GM12878 (cell line): ENCODE results near the gene LRFN2. TPM values are rescaled to one million over a fixed set of nuclear protein-coding genes. Genes with fewer than 3 reads are reported as not detected.

Experiments used
- ATAC-seq: fragments of 200-7000 bp; cut with Tn5 transposase; 3 replicates; pipeline ENCODE4 v1.9.1; 2020; ENCODE audit warnings: mild to moderate bottlenecking, moderate library complexity
- BruUV-seq: library from RNA; stranded (reverse); fragments of 400-500 nt; replicated peaks from 2 replicates; lab custom pipeline; 2021; lab: Mats Ljungman, UMichigan
- CTCF ChIA-PET: fragments of 300-600 bp; sonication (Branson Sonifier 250); formaldehyde crosslinking; extraction: SDS; loops from one replicate; lab custom pipeline; 2021; ENCODE audit warnings: inconsistent platforms; lab: Yijun Ruan, JAX
- POLR2A ChIA-PET: fragments of 350-600 bp; formaldehyde crosslinking; extraction: SDS; loops from one replicate; lab custom pipeline; 2021; ENCODE audit warnings: inconsistent platforms; lab: Charles Lee
- RAD21 ChIA-PET: fragments of 300-600 bp; sonication (Branson Sonifier 250); formaldehyde crosslinking; loops from one replicate; lab custom pipeline; 2023; ENCODE audit warnings: antibody characterized with exemption; ENCODE audit not compliant: unreplicated experiment; lab: Charles Lee
- SMC1A ChIA-PET: fragments of 300-600 bp; sonication (Branson Sonifier 250); formaldehyde crosslinking; loops from one replicate; lab custom pipeline; 2023; ENCODE audit not compliant: unreplicated experiment, uncharacterized antibody; lab: Charles Lee
- DNase-seq: peaks from one replicate; pipeline ENCODE4 v3.0.0-alpha.2; 2011; ENCODE audit warnings: low read depth, low spot score
- FAIRE-seq: peaks from 3 replicates; lab custom pipeline; 2011; peaks lifted over from hg19 to GRCh38; lab: Jason Lieb, UNC
- H2AFZ ChIP-seq: 2 replicates; pipeline ENCODE4 v1.6.0; 2011; ENCODE audit warnings: low read depth, low read length, control low read depth; ENCODE audit not compliant: control insufficient read depth
- H3K27ac ChIP-seq: 2 replicates; pipeline ENCODE4 v1.5.1; 2011; ENCODE audit warnings: control low read depth; ENCODE audit not compliant: control insufficient read depth, insufficient read depth
- H3K27me3 ChIP-seq, 2 experiments: replicated peaks in 1 of 2; 2 replicates each; pipeline versions ENCODE4 v1.6.0 to v1.6.1; 2011; ENCODE audit warnings: low read length in 1 of 2; ENCODE audit not compliant: control insufficient read depth in 2 of 2, insufficient read depth in 2 of 2
- H3K36me3 ChIP-seq, 2 experiments: 2 replicates each; pipeline ENCODE4 v1.5.1; 2011; ENCODE audit warnings: low read length in 1 of 2; ENCODE audit not compliant: control insufficient read depth in 2 of 2, insufficient read depth in 2 of 2
- H3K4me1 ChIP-seq: 2 replicates; pipeline ENCODE4 v1.6.1; 2011; ENCODE audit warnings: mild to moderate bottlenecking, low read length, moderate library complexity, mixed read lengths; ENCODE audit not compliant: control insufficient read depth, insufficient read depth
- H3K4me2 ChIP-seq: 2 replicates; pipeline ENCODE4 v1.6.0; 2011; ENCODE audit warnings: control low read depth; ENCODE audit not compliant: control insufficient read depth, insufficient read depth
- H3K4me3 ChIP-seq: fragments of 200-600 bp; sonication (generic); 2 replicates; pipeline ENCODE4 v1.5.1; 2016
- H3K79me2 ChIP-seq: 2 replicates; pipeline ENCODE4 v1.6.0; 2011; ENCODE audit warnings: low read length; ENCODE audit not compliant: control insufficient read depth, insufficient read depth
- H3K9ac ChIP-seq: 2 replicates; pipeline ENCODE4 v1.8.0; 2011; ENCODE audit warnings: low read length, control low read depth, mixed read lengths; ENCODE audit not compliant: control insufficient read depth, insufficient read depth
- H3K9me3 ChIP-seq: replicated peaks from 3 replicates; pipeline ENCODE4 v1.5.1; 2011; ENCODE audit warnings: mild to moderate bottlenecking, low read length; ENCODE audit not compliant: control insufficient read depth, insufficient read depth
- H4K20me1 ChIP-seq: 2 replicates; pipeline ENCODE4 v1.6.0; 2011; ENCODE audit not compliant: control insufficient read depth, insufficient read depth
- PAX8 ChIP-seq: fragments of 450-650 bp; IDR thresholded peaks from 2 replicates; pipeline ENCODE4 v1.6.1; 2017; ENCODE audit warnings: mild to moderate bottlenecking, moderate library complexity
- PML ChIP-seq: IDR thresholded peaks from 2 replicates; pipeline ENCODE4 v1.6.1; 2012; ENCODE audit warnings: low read length, inconsistent platforms
- RB1 ChIP-seq: fragments of 450-650 bp; formaldehyde crosslinking; IDR thresholded peaks from 2 replicates; pipeline ENCODE4 v1.6.1; 2017; ENCODE audit warnings: mild to moderate bottlenecking, borderline replicate concordance
- SMAD5 ChIP-seq: IDR thresholded peaks from 2 replicates; pipeline ENCODE4 v1.6.1; 2016; ENCODE audit warnings: antibody characterized with exemption, low read depth
- WGBS: methylation state at CpG from one replicate; pipeline ENCODE4 v1.1.6; 2016; ENCODE audit warnings: low lambda C conversion rate; ENCODE audit not compliant: insufficient replicate concordance, insufficient coverage; ENCODE audit errors: missing lambda C conversion rate; 5-methylcytosine and 5-hydroxymethylcytosine counted together
- in situ Hi-C: fragments of 300-500 bp; cut with MboI; formaldehyde crosslinking; loops from 9 replicates; pipeline ENCODE4 v1.14.3; 2018; ENCODE audit warnings: mixed read lengths
- intact Hi-C: fragments of 100-400 bp; cut with micrococcal nuclease; formaldehyde crosslinking; loops from one replicate; pipeline ENCODE4 v1.14.2; 2022; ENCODE audit not compliant: unreplicated experiment
- polyA plus RNA-seq, 11 experiments: library from polyadenylated mRNA; depleted of rRNA in 4 of 11; unstranded in 6 of 11; stranded (reverse) in 5 of 11; fragments of >200 nt; fragmentation: Nextera tagmentation in 4 of 11; fragmentation: Illumina TruSeq in 1 of 11; extraction: Ambion mirVana in 4 of 11; extraction: Trizol in 1 of 11; gene quantifications; 1 replicate in 1 of 11; 2 replicates in 10 of 11; pipeline versions ENCODE4 v1.2.1 to v1.2.3, GENCODE V29; 2011 to 2016; ENCODE audit warnings: inconsistent platforms in 2 of 11, missing spikeins in 2 of 11, low read depth in 1 of 11
- total RNA-seq, 4 experiments: library from RNA; depleted of rRNA in 3 of 4; stranded (reverse); fragments of >200 nt in 3 of 4; fragmentation: Illumina TruSeq in 1 of 4; extraction: Trizol in 1 of 4; gene quantifications; 2 replicates each; pipeline versions ENCODE4 v1.2.1 to v1.2.3, GENCODE V29; 2013 to 2021
- TF ChIP-seq, protein P1 (sequence below): fragments of 450-650 bp; IDR thresholded peaks from 2 replicates; pipeline ENCODE4 v1.6.1; 2018; ENCODE audit warnings: borderline replicate concordance, mild to moderate bottlenecking; ENCODE audit not compliant: partially characterized antibody
- TF ChIP-seq, protein P2 (sequence below): IDR thresholded peaks from 2 replicates; pipeline ENCODE4 v1.6.1; 2011; ENCODE audit warnings: mild to moderate bottlenecking, low read depth, low read length, moderate library complexity; ENCODE audit not compliant: insufficient replicate concordance

The LRFN2 gene
- total and polyA plus RNA-seq, 10 of the 15 experiments (the other 5 are each of a cell fraction or from before 2014, with no cell fraction given), result not detected

DNA sequence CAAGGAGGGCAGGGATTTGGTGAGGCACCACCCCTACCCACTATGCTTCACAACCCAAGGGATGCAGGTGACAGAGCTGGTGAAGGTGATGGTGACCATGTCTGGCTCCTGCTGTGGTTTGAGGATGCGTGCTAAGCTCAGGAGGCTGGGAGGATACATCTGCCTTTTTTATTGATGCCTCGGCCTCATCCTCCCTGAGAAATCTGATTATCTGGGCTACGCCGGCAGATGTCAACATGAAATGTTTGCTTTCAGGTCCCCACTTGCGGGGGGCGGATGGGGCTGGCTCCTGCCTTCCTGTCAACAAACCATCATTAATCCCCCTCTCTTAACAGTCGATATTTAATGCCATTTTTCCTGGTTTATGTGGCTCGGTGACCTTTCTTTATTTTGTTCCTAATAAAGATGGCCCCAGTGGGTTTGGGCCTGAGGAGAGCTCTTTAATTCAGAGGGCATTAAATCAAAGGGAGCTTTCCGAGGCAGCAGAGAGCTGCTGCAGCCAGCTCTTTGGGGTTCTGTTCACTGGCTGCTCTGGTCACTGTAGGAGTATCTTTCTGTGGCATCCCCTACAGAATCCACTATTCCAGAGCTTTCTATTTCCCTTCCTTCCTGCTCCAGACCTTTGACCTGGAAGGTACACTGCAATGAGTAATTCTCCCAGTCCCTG, 33.5 kb upstream of the LRFN2 start (continued):
- TF ChIP-seq, protein P1, sequence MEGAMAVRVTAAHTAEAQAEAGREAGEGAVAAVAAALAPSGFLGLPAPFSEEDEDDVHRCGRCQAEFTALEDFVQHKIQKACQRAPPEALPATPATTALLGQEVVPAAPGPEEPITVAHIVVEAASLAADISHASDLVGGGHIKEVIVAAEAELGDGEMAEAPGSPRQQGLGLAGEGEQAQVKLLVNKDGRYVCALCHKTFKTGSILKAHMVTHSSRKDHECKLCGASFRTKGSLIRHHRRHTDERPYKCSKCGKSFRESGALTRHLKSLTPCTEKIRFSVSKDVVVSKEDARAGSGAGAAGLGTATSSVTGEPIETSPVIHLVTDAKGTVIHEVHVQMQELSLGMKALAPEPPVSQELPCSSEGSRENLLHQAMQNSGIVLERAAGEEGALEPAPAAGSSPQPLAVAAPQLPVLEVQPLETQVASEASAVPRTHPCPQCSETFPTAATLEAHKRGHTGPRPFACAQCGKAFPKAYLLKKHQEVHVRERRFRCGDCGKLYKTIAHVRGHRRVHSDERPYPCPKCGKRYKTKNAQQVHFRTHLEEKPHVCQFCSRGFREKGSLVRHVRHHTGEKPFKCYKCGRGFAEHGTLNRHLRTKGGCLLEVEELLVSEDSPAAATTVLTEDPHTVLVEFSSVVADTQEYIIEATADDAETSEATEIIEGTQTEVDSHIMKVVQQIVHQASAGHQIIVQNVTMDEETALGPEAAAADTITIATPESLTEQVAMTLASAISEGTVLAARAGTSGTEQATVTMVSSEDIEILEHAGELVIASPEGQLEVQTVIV, result no peak

DNA sequence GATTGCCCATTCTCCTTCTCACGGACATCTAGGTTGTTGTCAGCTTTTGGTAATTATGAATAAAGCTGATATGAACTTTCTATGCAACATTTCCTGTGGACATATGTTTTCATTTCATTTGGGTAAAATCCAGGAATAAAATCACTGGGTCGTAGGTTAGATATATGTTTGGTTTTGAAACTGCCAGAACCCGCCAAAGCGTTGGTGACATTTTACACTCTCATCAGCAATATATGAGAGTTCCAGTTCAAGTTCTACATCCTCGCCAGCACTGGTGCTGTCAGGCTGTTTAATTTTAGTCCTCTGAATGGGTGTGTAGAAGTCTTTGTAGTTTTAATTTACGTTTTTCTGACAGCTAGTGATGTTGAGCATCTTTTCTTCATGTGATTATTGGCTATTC, 27.5 kb upstream of the LRFN2 start:
- intact Hi-C loops, result no loop called here
- RAD21 ChIA-PET, result no interaction called here
- Histone ChIP-seq H4K20me1 (no peaks in the 10 kb centered on the region), H2AFZ (no peak overlapping the region)
- TF ChIP-seq PAX8 (no peak), PML (no peak), RB1 (no peak), SMAD5 (no peak)
- TF ChIP-seq, protein P2, sequence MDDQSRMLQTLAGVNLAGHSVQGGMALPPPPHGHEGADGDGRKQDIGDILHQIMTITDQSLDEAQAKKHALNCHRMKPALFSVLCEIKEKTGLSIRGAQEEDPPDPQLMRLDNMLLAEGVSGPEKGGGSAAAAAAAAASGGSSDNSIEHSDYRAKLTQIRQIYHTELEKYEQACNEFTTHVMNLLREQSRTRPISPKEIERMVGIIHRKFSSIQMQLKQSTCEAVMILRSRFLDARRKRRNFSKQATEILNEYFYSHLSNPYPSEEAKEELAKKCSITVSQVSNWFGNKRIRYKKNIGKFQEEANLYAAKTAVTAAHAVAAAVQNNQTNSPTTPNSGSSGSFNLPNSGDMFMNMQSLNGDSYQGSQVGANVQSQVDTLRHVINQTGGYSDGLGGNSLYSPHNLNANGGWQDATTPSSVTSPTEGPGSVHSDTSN, result no peak
- TF ChIP-seq, all 136 proteins: peak for 0
- POLR2A ChIA-PET, result no interaction called here
- Histone ChIP-seq H3K4me3 (no peak overlapping the region), H3K9ac (no peak overlapping the region), H3K4me2 (no peak overlapping the region), H3K27me3 (peaks cover 0 to 3% of the 10 kb centered on the region in 2 experiments; a peak in 2 of 4 replicates), H3K9me3 (no peaks in the 10 kb centered on the region), H3K4me1 (no peaks in the 10 kb centered on the region), H3K27ac (no peak overlapping the region), H3K79me2 (no peaks in the 10 kb centered on the region), H3K36me3 (no peaks in the 10 kb centered on the region)
- no peak for FAIRE-seq
- CTCF ChIA-PET, result interaction anchor here (0.6 kb wide), 1 partner anchor 362 kb away, joined by 3 read pairs; no protein-coding TSS in a partner anchor
- BruUV-seq, result no TSS peak
- WGBS, result 46% methylated on average over 6 of the region's 6 CpGs
- ATAC-seq, result no peak
- in situ Hi-C loops, result no loop called here
- DNase-seq, result no peak
- SMC1A ChIA-PET, result no interaction called here
